ENCODE data around the gene RABGAP1L. TPM values are rescaled to one million over a fixed set of nuclear protein-coding genes. Genes with fewer than 3 reads are reported as not detected.

The RABGAP1L gene
- total and polyA plus RNA-seq, 2 of the 4 experiments (the other 2 are of a cell fraction): 7.9 to 26.7 TPM

- DNase-seq: no peak
- Histone ChIP-seq H3K4ac (ENCODE audit: low read depth, low read length) (no peak overlapping the region), H3K14ac (replicated peaks; ENCODE audit: low read depth, low read length) (no peak overlapping the region), H3K27ac (ENCODE audit: insufficient read depth, low read length) (no peak overlapping the region), H3K79me1 (ENCODE audit: low read depth in 1 of 2, low read length in 2 of 2) (no peaks in the 10 kb centered on the region), H3K23ac (ENCODE audit: low read depth, low read length) (no peak overlapping the region), H4K5ac (ENCODE audit: low read depth, low read length) (no peak overlapping the region), H2BK15ac (ENCODE audit: low read depth, low read length) (no peak overlapping the region), H4K8ac (ENCODE audit: low read depth in 2 of 2, low read length in 2 of 2) (no peak overlapping the region), H3K9ac (ENCODE audit: low read depth, low read length) (no peak overlapping the region), H3K4me2 (ENCODE audit: low read depth, low read length) (no peak overlapping the region), H3K4me3 (ENCODE audit: insufficient read depth, low read depth, low read length) (no peak overlapping the region), H4K20me1 (ENCODE audit: insufficient read depth, low read length) (no peaks in the 10 kb centered on the region), H2AFZ (replicated peaks; ENCODE audit: low read length, poor library complexity) (no peak overlapping the region), H3K56ac (ENCODE audit: extremely low read depth, insufficient read depth, low read length) (no peak overlapping the region), H3K4me1 (ENCODE audit: control insufficient read depth, insufficient read depth, low read length) (no peaks in the 10 kb centered on the region), H2AK9ac (replicated peaks; ENCODE audit: low read depth, low read length, poor library complexity) (no peak overlapping the region), H4K91ac (ENCODE audit: insufficient read depth, low read depth, low read length) (no peak overlapping the region), H2BK120ac (ENCODE audit: low read depth, low read length) (no peak overlapping the region), H2BK5ac (ENCODE audit: low read depth, low read length, poor library complexity, severe bottlenecking) (no peak overlapping the region), H3K27me3 (ENCODE audit: control insufficient read depth, insufficient read depth, low read length) (no peaks in the 10 kb centered on the region), H3K18ac (ENCODE audit: low read depth, low read length) (no peak overlapping the region), H3K9me3 (ENCODE audit: control insufficient read depth, insufficient read depth, low read length) (no peaks in the 10 kb centered on the region), H3K36me3 (ENCODE audit: control insufficient read depth, insufficient read depth, low read length) (no peaks in the 10 kb centered on the region), H2AK5ac (ENCODE audit: low read depth, low read length) (no peak overlapping the region), H2BK20ac (ENCODE audit: low read depth, low read length) (no peak overlapping the region), H3K9me1 (ENCODE audit: insufficient read depth, low read length) (no peaks in the 10 kb centered on the region)
- POLR2A ChIA-PET (ENCODE audit: unreplicated experiment): no interaction called here
- WGBS, 2 experiments (ENCODE audit: extremely low coverage in 2 of 2, insufficient read length in 1 of 2): no CpG with 5 or more reads among the region's 3 CpGs
- CTCF ChIA-PET: no interaction called here
- no TSS peak for BruUV-seq (replicated peaks)
- in situ Hi-C loops (cut with MboI; ENCODE audit: low sequenced_read_pairs): no loop called here
- no peak for ATAC-seq (ENCODE audit: low read depth)
- dilution Hi-C loops (cut with HindIII; ENCODE audit: low sequenced_read_pairs, unreplicated experiment): no loop called here
- intact Hi-C loops (cut with micrococcal nuclease): no loop called here
- TF ChIP-seq, protein P1, sequence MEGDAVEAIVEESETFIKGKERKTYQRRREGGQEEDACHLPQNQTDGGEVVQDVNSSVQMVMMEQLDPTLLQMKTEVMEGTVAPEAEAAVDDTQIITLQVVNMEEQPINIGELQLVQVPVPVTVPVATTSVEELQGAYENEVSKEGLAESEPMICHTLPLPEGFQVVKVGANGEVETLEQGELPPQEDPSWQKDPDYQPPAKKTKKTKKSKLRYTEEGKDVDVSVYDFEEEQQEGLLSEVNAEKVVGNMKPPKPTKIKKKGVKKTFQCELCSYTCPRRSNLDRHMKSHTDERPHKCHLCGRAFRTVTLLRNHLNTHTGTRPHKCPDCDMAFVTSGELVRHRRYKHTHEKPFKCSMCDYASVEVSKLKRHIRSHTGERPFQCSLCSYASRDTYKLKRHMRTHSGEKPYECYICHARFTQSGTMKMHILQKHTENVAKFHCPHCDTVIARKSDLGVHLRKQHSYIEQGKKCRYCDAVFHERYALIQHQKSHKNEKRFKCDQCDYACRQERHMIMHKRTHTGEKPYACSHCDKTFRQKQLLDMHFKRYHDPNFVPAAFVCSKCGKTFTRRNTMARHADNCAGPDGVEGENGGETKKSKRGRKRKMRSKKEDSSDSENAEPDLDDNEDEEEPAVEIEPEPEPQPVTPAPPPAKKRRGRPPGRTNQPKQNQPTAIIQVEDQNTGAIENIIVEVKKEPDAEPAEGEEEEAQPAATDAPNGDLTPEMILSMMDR (conservative IDR thresholded peaks at IDR 0.05; ENCODE audit: low read depth, low read length): no peak
- no peak for TF ChIP-seq MAFK (IDR thresholded peaks at IDR 0.05; ENCODE audit: low read depth, low read length)
- TF ChIP-seq CEBPB (IDR thresholded peaks at IDR 0.05; ENCODE audit: low read depth, low read length): no peak
- TF ChIP-seq SMC3 (IDR thresholded peaks at IDR 0.05; ENCODE audit: low read depth, low read length): no peak
- TF ChIP-seq RFX5 (IDR thresholded peaks at IDR 0.05; ENCODE audit: low read depth, low read length): no peak
- no peak for TF ChIP-seq CHD1 (IDR thresholded peaks at IDR 0.05; ENCODE audit: low read depth, low read length)
- no peak for TF ChIP-seq POLR2A (IDR thresholded peaks at IDR 0.05; ENCODE audit: low read depth, low read length)
- no peak for TF ChIP-seq MAZ (IDR thresholded peaks at IDR 0.05; ENCODE audit: borderline replicate concordance, low read depth, low read length)
- TF ChIP-seq BHLHE40 (IDR thresholded peaks at IDR 0.05; ENCODE audit: low read depth, low read length): no peak
- TF ChIP-seq FOS (IDR thresholded peaks at IDR 0.05; ENCODE audit: low read depth, low read length): no peak
- TF ChIP-seq, protein P2, sequence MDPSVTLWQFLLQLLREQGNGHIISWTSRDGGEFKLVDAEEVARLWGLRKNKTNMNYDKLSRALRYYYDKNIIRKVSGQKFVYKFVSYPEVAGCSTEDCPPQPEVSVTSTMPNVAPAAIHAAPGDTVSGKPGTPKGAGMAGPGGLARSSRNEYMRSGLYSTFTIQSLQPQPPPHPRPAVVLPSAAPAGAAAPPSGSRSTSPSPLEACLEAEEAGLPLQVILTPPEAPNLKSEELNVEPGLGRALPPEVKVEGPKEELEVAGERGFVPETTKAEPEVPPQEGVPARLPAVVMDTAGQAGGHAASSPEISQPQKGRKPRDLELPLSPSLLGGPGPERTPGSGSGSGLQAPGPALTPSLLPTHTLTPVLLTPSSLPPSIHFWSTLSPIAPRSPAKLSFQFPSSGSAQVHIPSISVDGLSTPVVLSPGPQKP (IDR thresholded peaks at IDR 0.05; ENCODE audit: borderline replicate concordance, low read depth, low read length): no peak
These were observed 409.9 kb downstream of the RABGAP1L start for GRCh38 chr1:174569240-174569639.
